ENCODE data around the gene THAP12.

Gene THAP12

DNA sequence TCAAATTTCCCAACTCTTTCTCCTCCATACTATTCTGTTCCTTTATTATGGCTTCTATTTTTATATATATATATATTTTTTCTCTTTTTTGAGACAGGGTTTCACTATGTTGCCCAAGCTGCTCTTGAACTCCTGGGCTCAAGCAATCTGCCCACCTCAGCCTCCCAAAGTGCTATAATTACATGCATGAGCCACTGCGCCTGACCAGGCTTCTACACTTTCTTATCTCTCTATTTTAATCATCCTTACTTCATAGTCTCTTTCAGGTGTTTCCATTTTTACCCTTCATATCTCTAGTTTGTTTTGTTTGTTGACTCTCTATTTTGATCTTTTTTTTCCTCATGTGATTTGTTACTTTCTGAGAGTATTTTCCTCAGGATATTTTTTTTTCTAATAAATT is 20.0 kb upstream of the THAP12 start:
- TF ChIP-seq REST (IDR thresholded peaks at IDR 0.05; ENCODE audit: insufficient read depth in 1 of 2, low read depth in 2 of 2, low read length in 2 of 2) = no peak
- no peak for TF ChIP-seq POLR2AphosphoS5 (IDR thresholded peaks at IDR 0.05; ENCODE audit: low read depth, low read length)
- TF ChIP-seq FOXP2 (optimal IDR thresholded peaks at IDR 0.05; ENCODE audit: borderline replicate concordance, extremely low read depth, extremely low read length, insufficient read depth) = no peak
- TF ChIP-seq TAF1 (IDR thresholded peaks at IDR 0.05; ENCODE audit: borderline replicate concordance, insufficient read depth, low read length) = no peak

DNA sequence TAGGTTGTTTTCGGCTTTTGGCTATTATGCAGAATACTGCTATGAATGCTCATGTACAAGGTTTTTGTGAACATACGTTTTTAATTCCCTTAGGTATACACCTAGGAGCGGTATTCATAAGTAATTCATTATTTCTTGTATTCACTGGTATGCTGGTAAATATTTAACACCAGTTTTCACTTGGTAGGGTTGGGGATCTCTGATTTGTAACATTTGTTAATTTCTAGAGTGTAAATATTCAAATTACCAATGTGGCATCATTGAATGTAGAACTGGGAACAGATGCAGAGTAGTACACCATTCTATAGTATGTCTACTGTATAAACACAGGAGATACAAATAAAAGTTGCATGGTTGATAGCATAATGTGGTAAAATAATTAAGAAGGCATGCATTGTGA is 16.5 kb upstream of the THAP12 start:
- TF ChIP-seq TAF1 (IDR thresholded peaks at IDR 0.05; ENCODE audit: borderline replicate concordance, insufficient read depth, low read length) (no peak), FOXP2 (optimal IDR thresholded peaks at IDR 0.05; ENCODE audit: borderline replicate concordance, extremely low read depth, extremely low read length, insufficient read depth) (no peak), POLR2AphosphoS5 (IDR thresholded peaks at IDR 0.05; ENCODE audit: low read depth, low read length) (no peak), SIN3A (IDR thresholded peaks at IDR 0.05; ENCODE audit: borderline replicate concordance, insufficient read depth, low read length) (no peak), REST (IDR thresholded peaks at IDR 0.05; ENCODE audit: insufficient read depth in 1 of 2, low read depth in 2 of 2, low read length in 2 of 2) (no peak)

- TF ChIP-seq SIN3A (IDR thresholded peaks at IDR 0.05; ENCODE audit: borderline replicate concordance, insufficient read depth, low read length) = no peak
Measured at GRCh38 chr11:76395296-76395695, 14.4 kb upstream of the THAP12 start.

- no peak for TF ChIP-seq POLR2AphosphoS5 (IDR thresholded peaks at IDR 0.05; ENCODE audit: low read depth, low read length)
- no peak for TF ChIP-seq FOXP2 (optimal IDR thresholded peaks at IDR 0.05; ENCODE audit: borderline replicate concordance, extremely low read depth, extremely low read length, insufficient read depth)
- TF ChIP-seq TAF1 (IDR thresholded peaks at IDR 0.05; ENCODE audit: borderline replicate concordance, insufficient read depth, low read length) = no peak
- no peak for TF ChIP-seq SIN3A (IDR thresholded peaks at IDR 0.05; ENCODE audit: borderline replicate concordance, insufficient read depth, low read length)
- no peak for TF ChIP-seq REST (IDR thresholded peaks at IDR 0.05; ENCODE audit: insufficient read depth in 1 of 2, low read depth in 2 of 2, low read length in 2 of 2)
Measured at GRCh38 chr11:76394411-76394810, 13.5 kb upstream of the THAP12 start.

- TF ChIP-seq TAF1 (IDR thresholded peaks at IDR 0.05; ENCODE audit: borderline replicate concordance, insufficient read depth, low read length) = no peak
- TF ChIP-seq FOXP2 (optimal IDR thresholded peaks at IDR 0.05; ENCODE audit: borderline replicate concordance, extremely low read depth, extremely low read length, insufficient read depth) = no peak
- no peak for TF ChIP-seq SIN3A (IDR thresholded peaks at IDR 0.05; ENCODE audit: borderline replicate concordance, insufficient read depth, low read length)
- TF ChIP-seq POLR2AphosphoS5 (IDR thresholded peaks at IDR 0.05; ENCODE audit: low read depth, low read length) = no peak
- TF ChIP-seq REST (IDR thresholded peaks at IDR 0.05; ENCODE audit: insufficient read depth in 1 of 2, low read depth in 2 of 2, low read length in 2 of 2) = no peak
Measured at GRCh38 chr11:76392870-76393269, 11.9 kb upstream of the THAP12 start.

Data from PFSK-1 (cell line).